Measurements from ENCODE around the gene GPER1. TPM values are rescaled to one million over a fixed set of nuclear protein-coding genes. Genes with fewer than 3 reads are reported as not detected.

GPER1 gene
- polyA plus RNA-seq, 1 donor (not counting 4 experiments of a cell fraction or from before 2014, with no cell fraction given): 0.05 TPM

- H3K36me3 ChIP-seq (ENCODE audit: control insufficient read depth in 2 of 2, extremely low read depth in 1 of 2, insufficient read depth in 2 of 2, low read length in 2 of 2): no peaks in the 10 kb centered on the region
- no peaks in the 10 kb centered on the region for H3K9me1 ChIP-seq (ENCODE audit: control insufficient read depth, extremely low read depth, insufficient read depth, low read length)
- H3K9ac ChIP-seq (ENCODE audit: control insufficient read depth, extremely low read depth, insufficient read depth, low read length): no peak overlapping the region
- H3K9me3 ChIP-seq (ENCODE audit: control insufficient read depth, low read depth, low read length): no peaks in the 10 kb centered on the region
- no peak for FAIRE-seq
- dilution Hi-C loops (cut with MboI; ENCODE audit: extremely low pct_ligation_motif_present, low sequenced_read_pairs): no loop called here
- no peak overlapping the region for H3K27ac ChIP-seq (ENCODE audit: control insufficient read depth, insufficient read depth, low read length)
- peaks cover 9% of the 10 kb centered on the region for H3K4me1 ChIP-seq (ENCODE audit: control insufficient read depth, extremely low read depth, insufficient read depth, low read length)
- H3K79me2 ChIP-seq (ENCODE audit: control insufficient read depth, insufficient read depth, low read length): peaks cover 13% of the 10 kb centered on the region
- no peak overlapping the region for H3K4me2 ChIP-seq (ENCODE audit: control insufficient read depth, extremely low read depth, insufficient read depth, low read depth, low read length)
- H3K4me3 ChIP-seq (ENCODE audit: control insufficient read depth in 2 of 3, extremely low read depth in 1 of 3, insufficient read depth in 2 of 3, low read depth in 1 of 3, low read length in 3 of 3): no peak overlapping the region
- no peaks in the 10 kb centered on the region for H3K27me3 ChIP-seq (ENCODE audit: control insufficient read depth, extremely low read depth, insufficient read depth, low read length)
- H4K20me1 ChIP-seq (ENCODE audit: control insufficient read depth, extremely low read depth, insufficient read depth, low read length): no peaks in the 10 kb centered on the region
- TF ChIP-seq CTCF (optimal IDR thresholded peaks at IDR 0.05 in 1 of 3, IDR thresholded peaks at IDR 0.05 in 1 of 3, conservative IDR thresholded peaks at IDR 0.05 in 1 of 3; ENCODE audit: extremely low read depth in 1 of 3, insufficient read depth in 2 of 3, low read length in 3 of 3) (no peak), EZH2 (IDR thresholded peaks at IDR 0.05; ENCODE audit: low read length) (no peak)
- no peak overlapping the region for H2AFZ ChIP-seq (ENCODE audit: control insufficient read depth, low read length)
- DNase-seq (ENCODE audit: low read depth, low spot score): no peak
Observed at GRCh38 chr7:1140476-1141104, 52.7 kb downstream of the GPER1 start.

- no peaks in the 10 kb centered on the region for H3K9me3 ChIP-seq (ENCODE audit: control insufficient read depth, low read depth, low read length)
- dilution Hi-C loops (cut with MboI; ENCODE audit: extremely low pct_ligation_motif_present, low sequenced_read_pairs): no loop called here
- no peak for DNase-seq (ENCODE audit: low read depth, low spot score)
Observed at GRCh38 chr7:1141651-1142050, 53.7 kb downstream of the GPER1 start.

More at GRCh38 chr7:1141651-1142050, 53.7 kb downstream of the GPER1 start:
- Histone ChIP-seq H3K27me3 (ENCODE audit: control insufficient read depth, extremely low read depth, insufficient read depth, low read length) (no peaks in the 10 kb centered on the region), H3K4me3 (ENCODE audit: control insufficient read depth in 2 of 3, extremely low read depth in 1 of 3, insufficient read depth in 2 of 3, low read depth in 1 of 3, low read length in 3 of 3) (no peak overlapping the region), H4K20me1 (ENCODE audit: control insufficient read depth, extremely low read depth, insufficient read depth, low read length) (no peaks in the 10 kb centered on the region), H2AFZ (ENCODE audit: control insufficient read depth, low read length) (no peak overlapping the region), H3K79me2 (ENCODE audit: control insufficient read depth, insufficient read depth, low read length) (peaks cover 12% of the 10 kb centered on the region), H3K9me1 (ENCODE audit: control insufficient read depth, extremely low read depth, insufficient read depth, low read length) (no peaks in the 10 kb centered on the region), H3K9ac (ENCODE audit: control insufficient read depth, extremely low read depth, insufficient read depth, low read length) (no peak overlapping the region), H3K4me2 (ENCODE audit: control insufficient read depth, extremely low read depth, insufficient read depth, low read depth, low read length) (no peak overlapping the region), H3K4me1 (ENCODE audit: control insufficient read depth, extremely low read depth, insufficient read depth, low read length) (peaks cover 8% of the 10 kb centered on the region), H3K27ac (ENCODE audit: control insufficient read depth, insufficient read depth, low read length) (no peak overlapping the region), H3K36me3 (ENCODE audit: control insufficient read depth in 2 of 2, extremely low read depth in 1 of 2, insufficient read depth in 2 of 2, low read length in 2 of 2) (no peaks in the 10 kb centered on the region)
- TF ChIP-seq CTCF (optimal IDR thresholded peaks at IDR 0.05 in 1 of 3, IDR thresholded peaks at IDR 0.05 in 1 of 3, conservative IDR thresholded peaks at IDR 0.05 in 1 of 3; ENCODE audit: extremely low read depth in 1 of 3, insufficient read depth in 2 of 3, low read length in 3 of 3): no peak
- TF ChIP-seq EZH2 (IDR thresholded peaks at IDR 0.05; ENCODE audit: low read length): no peak
- FAIRE-seq: no peak
